ENCODE results near the gene NRDC.

GRCh38 chr1:51761351-51761750 lies 117.2 kb downstream of the NRDC start:
- TF ChIP-seq, protein P1, sequence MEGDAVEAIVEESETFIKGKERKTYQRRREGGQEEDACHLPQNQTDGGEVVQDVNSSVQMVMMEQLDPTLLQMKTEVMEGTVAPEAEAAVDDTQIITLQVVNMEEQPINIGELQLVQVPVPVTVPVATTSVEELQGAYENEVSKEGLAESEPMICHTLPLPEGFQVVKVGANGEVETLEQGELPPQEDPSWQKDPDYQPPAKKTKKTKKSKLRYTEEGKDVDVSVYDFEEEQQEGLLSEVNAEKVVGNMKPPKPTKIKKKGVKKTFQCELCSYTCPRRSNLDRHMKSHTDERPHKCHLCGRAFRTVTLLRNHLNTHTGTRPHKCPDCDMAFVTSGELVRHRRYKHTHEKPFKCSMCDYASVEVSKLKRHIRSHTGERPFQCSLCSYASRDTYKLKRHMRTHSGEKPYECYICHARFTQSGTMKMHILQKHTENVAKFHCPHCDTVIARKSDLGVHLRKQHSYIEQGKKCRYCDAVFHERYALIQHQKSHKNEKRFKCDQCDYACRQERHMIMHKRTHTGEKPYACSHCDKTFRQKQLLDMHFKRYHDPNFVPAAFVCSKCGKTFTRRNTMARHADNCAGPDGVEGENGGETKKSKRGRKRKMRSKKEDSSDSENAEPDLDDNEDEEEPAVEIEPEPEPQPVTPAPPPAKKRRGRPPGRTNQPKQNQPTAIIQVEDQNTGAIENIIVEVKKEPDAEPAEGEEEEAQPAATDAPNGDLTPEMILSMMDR (IDR thresholded peaks at IDR 0.05) = no peak
- no peak for TF ChIP-seq POLR2A (IDR thresholded peaks at IDR 0.05)

All from esophagus squamous epithelium (tissue), 4 donors.